ENCODE measurements around the gene PEX12.

GRCh38 chr17:35578929-35579432 lies 610 bp upstream of the PEX12 start:
- TF ChIP-seq RBFOX2 (IDR thresholded peaks at IDR 0.05; ENCODE audit: low read depth, low read length) (no peak), ATF3 (IDR thresholded peaks at IDR 0.05) (no peak), ATF3 (CRISPR knock-in tag; conservative IDR thresholded peaks at IDR 0.05) (no peak), CTCF (IDR thresholded peaks at IDR 0.05 in 2 of 3, conservative IDR thresholded peaks at IDR 0.05 in 1 of 3; ENCODE audit: insufficient read depth in 2 of 3, low read depth in 1 of 3, low read length in 3 of 3) (no peak), STAG1 (CRISPR knock-in tag; IDR thresholded peaks at IDR 0.05; ENCODE audit: borderline replicate concordance) (no peak), MYC (IDR thresholded peaks at IDR 0.05; ENCODE audit: low read depth, low read length) (no peak), MYC (CRISPR knock-in tag; IDR thresholded peaks at IDR 0.05; ENCODE audit: borderline replicate concordance, low read depth) (no peak)

Measured in K562 (cell line).